ENCODE measurements around the gene DDX1.

DDX1 gene

DNA sequence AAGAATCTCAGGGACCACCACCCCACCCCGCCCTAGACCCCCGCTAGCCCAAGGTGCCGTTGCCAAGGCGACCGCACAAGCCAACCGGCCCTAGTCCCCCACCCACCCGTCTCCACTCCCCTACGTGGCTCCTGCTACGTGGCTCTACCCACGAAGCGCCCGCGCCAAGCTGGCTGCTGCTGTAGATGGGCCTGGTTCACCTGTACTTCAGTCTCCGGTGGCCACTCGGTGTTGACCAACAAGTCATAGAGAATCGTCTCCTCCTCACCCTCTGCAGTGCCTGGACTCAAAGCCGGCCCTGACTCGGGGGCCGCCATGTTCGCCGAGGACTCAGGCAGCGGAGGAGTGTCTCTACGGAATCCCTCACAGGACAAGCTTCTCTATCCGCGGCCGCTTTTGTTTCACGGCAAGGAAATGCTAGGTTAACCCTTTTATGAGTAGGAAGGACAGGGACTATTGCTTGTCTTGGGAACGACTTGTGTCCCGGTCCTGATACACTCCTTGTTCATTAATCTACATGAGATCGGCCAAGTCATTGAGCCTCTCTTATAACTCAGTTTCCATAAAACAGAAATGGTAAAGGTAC is 30.6 kb upstream of the DDX1 start, which contains the start of gene NBAS:
Gene NBAS (minus strand): TSS at position 347 of the 586 bp plus-strand sequence. CDS start 30 bp downstream, at position 317.
- no peak within 1 kb of the TSS for H2BK12ac ChIP-seq (ENCODE audit: low read length)
- peak within 1 kb of the TSS; percentile 29 for H2AK5ac ChIP-seq (ENCODE audit: low read length)
- H3K4me3 ChIP-seq (ENCODE audit: low read depth, low read length) = peak within 1 kb of the TSS; percentile 99
- H3K14ac ChIP-seq (ENCODE audit: low read length) = peak within 1 kb of the TSS; percentile 93
- H2AFZ ChIP-seq (ENCODE audit: insufficient read depth, low read length, poor library complexity) = peak within 1 kb of the TSS; percentile 77
- peak within 1 kb of the TSS; percentile 97 for H3K4me2 ChIP-seq (ENCODE audit: low read length)
- H3K36me3 ChIP-seq (ENCODE audit: control insufficient read depth in 1 of 2, insufficient read depth in 2 of 2, low read length in 2 of 2) = no peaks in the 10 kb centered on the region
- peaks cover 6% of the 10 kb centered on the region for H3K79me2 ChIP-seq (ENCODE audit: control insufficient read depth, insufficient read depth, low read length, poor library complexity)
- H3K4ac ChIP-seq (ENCODE audit: low read depth, low read length) = peak within 1 kb of the TSS; percentile 56
- H2BK5ac ChIP-seq (ENCODE audit: low read depth, low read length, poor library complexity) = no peak within 1 kb of the TSS
- peak within 1 kb of the TSS; percentile 83 for H4K12ac ChIP-seq (ENCODE audit: low read depth, low read length)
- H3K27ac ChIP-seq (ENCODE audit: low read depth, low read length) = no peak within 1 kb of the TSS
- peak within 1 kb of the TSS; percentile 70 for H3K18ac ChIP-seq (ENCODE audit: low read length)
- H3K4me1 ChIP-seq (ENCODE audit: control insufficient read depth in 1 of 2, insufficient read depth in 2 of 2, low read length in 2 of 2) = no peaks in the 10 kb centered on the region
- H4K8ac ChIP-seq (ENCODE audit: low read depth, low read length) = peak within 1 kb of the TSS; percentile 97
- H3K23ac ChIP-seq (ENCODE audit: low read length) = no peak within 1 kb of the TSS
- H3K79me1 ChIP-seq (ENCODE audit: low read length) = peaks cover 7% of the 10 kb centered on the region
- peak within 1 kb of the TSS; percentile 65 for H2BK120ac ChIP-seq (ENCODE audit: insufficient read depth, low read length, poor library complexity)
- H4K91ac ChIP-seq (ENCODE audit: low read depth, low read length) = peak within 1 kb of the TSS; percentile 72
- H3K9ac ChIP-seq (ENCODE audit: low read length) = peak within 1 kb of the TSS; percentile 94
- H3K9me3 ChIP-seq (ENCODE audit: insufficient read depth, low read depth, low read length) = no peaks in the 10 kb centered on the region
- H3K27me3 ChIP-seq (ENCODE audit: insufficient read depth, low read length) = no peaks in the 10 kb centered on the region
- peak; percentile 78 to 90 for DNase-seq
- WGBS (ENCODE audit: extremely low coverage, insufficient coverage, insufficient read length) = no CpG with 5 or more reads among the region's 30 CpGs

GRCh38 chr2:15561574-15562344 is 29.9 kb upstream of the DDX1 start:
- peak; percentile 6 to 49 for DNase-seq
- Histone ChIP-seq H3K9ac (ENCODE audit: low read length) (no peak overlapping the region), H3K27ac (ENCODE audit: low read depth, low read length) (no peak overlapping the region), H2AK5ac (ENCODE audit: low read length) (no peak overlapping the region), H2AFZ (ENCODE audit: insufficient read depth, low read length, poor library complexity) (peak overlapping the region; percentile 77), H2BK12ac (ENCODE audit: low read length) (no peak overlapping the region), H3K18ac (ENCODE audit: low read length) (no peak overlapping the region), H3K14ac (ENCODE audit: low read length) (peak overlapping the region; percentile 73), H3K4ac (ENCODE audit: low read depth, low read length) (peak overlapping the region; percentile 56), H2BK120ac (ENCODE audit: insufficient read depth, low read length, poor library complexity) (peak overlapping the region; percentile 61), H3K79me2 (ENCODE audit: control insufficient read depth, insufficient read depth, low read length, poor library complexity) (peaks cover 6% of the 10 kb centered on the region), H3K79me1 (ENCODE audit: low read length) (peaks cover 7% of the 10 kb centered on the region), H3K4me1 (ENCODE audit: control insufficient read depth in 1 of 2, insufficient read depth in 2 of 2, low read length in 2 of 2) (no peaks in the 10 kb centered on the region), H3K36me3 (ENCODE audit: control insufficient read depth in 1 of 2, insufficient read depth in 2 of 2, low read length in 2 of 2) (no peaks in the 10 kb centered on the region), H3K4me2 (ENCODE audit: low read length) (peak overlapping the region; percentile 31), H4K8ac (ENCODE audit: low read depth, low read length) (peak overlapping the region; percentile 90), H3K9me3 (ENCODE audit: insufficient read depth, low read depth, low read length) (no peaks in the 10 kb centered on the region), H4K91ac (ENCODE audit: low read depth, low read length) (peak overlapping the region; percentile 61), H3K23ac (ENCODE audit: low read length) (no peak overlapping the region), H2BK5ac (ENCODE audit: low read depth, low read length, poor library complexity) (no peak overlapping the region), H3K4me3 (ENCODE audit: low read depth, low read length) (no peak overlapping the region), H3K27me3 (ENCODE audit: insufficient read depth, low read length) (no peaks in the 10 kb centered on the region), H4K12ac (ENCODE audit: low read depth, low read length) (peak overlapping the region; percentile 76)
- WGBS (ENCODE audit: extremely low coverage, insufficient coverage, insufficient read length) = no CpG with 5 or more reads among the region's 13 CpGs

DNA sequence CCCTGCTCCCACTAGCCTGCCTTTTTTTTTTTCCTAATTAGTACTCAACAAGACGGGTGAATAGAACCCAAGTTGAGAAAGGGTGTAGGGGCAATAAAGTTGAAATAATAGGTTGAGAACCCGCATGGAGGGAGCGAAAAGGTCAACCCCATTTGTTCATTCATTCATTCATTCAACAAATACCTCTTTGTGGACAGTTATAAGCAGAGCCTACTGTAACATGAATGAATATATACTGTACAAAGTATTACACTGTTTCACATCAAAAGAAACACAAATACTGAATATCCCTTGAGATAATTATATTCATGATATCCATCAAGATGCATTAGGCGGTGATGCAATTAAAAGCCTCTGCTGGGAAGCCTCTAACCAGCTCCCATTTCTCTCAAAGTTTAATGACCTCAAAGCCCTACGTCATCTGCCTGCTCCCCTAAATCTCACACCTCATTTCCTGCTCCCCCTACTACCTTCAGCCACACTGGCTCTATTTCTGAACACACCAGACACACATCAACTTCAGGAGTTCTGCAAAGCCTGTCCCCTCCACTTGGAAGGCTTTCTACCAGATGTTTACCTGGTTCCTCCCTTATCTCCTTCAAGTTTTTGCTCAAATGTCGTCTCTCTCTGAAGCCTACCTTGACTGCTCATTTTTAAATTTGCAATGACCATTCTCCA is 29.2 kb upstream of the DDX1 start:
- Histone ChIP-seq H2BK120ac (ENCODE audit: insufficient read depth, low read length, poor library complexity) (no peak overlapping the region), H3K18ac (ENCODE audit: low read length) (no peak overlapping the region), H3K27ac (ENCODE audit: low read depth, low read length) (no peak overlapping the region), H2AK5ac (ENCODE audit: low read length) (no peak overlapping the region), H4K12ac (ENCODE audit: low read depth, low read length) (no peak overlapping the region), H3K14ac (ENCODE audit: low read length) (no peak overlapping the region), H2BK12ac (ENCODE audit: low read length) (no peak overlapping the region), H3K9me3 (ENCODE audit: insufficient read depth, low read depth, low read length) (no peaks in the 10 kb centered on the region), H3K23ac (ENCODE audit: low read length) (no peak overlapping the region), H3K9ac (ENCODE audit: low read length) (no peak overlapping the region), H3K4me3 (ENCODE audit: low read depth, low read length) (no peak overlapping the region), H2AFZ (ENCODE audit: insufficient read depth, low read length, poor library complexity) (no peak overlapping the region), H3K79me2 (ENCODE audit: control insufficient read depth, insufficient read depth, low read length, poor library complexity) (peaks cover 6% of the 10 kb centered on the region), H3K79me1 (ENCODE audit: low read length) (peaks cover 7% of the 10 kb centered on the region), H3K36me3 (ENCODE audit: control insufficient read depth in 1 of 2, insufficient read depth in 2 of 2, low read length in 2 of 2) (no peaks in the 10 kb centered on the region), H3K4me1 (ENCODE audit: control insufficient read depth in 1 of 2, insufficient read depth in 2 of 2, low read length in 2 of 2) (no peaks in the 10 kb centered on the region), H3K27me3 (ENCODE audit: insufficient read depth, low read length) (no peaks in the 10 kb centered on the region), H4K8ac (ENCODE audit: low read depth, low read length) (no peak overlapping the region), H2BK5ac (ENCODE audit: low read depth, low read length, poor library complexity) (no peak overlapping the region), H4K91ac (ENCODE audit: low read depth, low read length) (no peak overlapping the region), H3K4me2 (ENCODE audit: low read length) (no peak overlapping the region), H3K4ac (ENCODE audit: low read depth, low read length) (no peak overlapping the region)
- no CpG with 5 or more reads among the region's 6 CpGs for WGBS (ENCODE audit: extremely low coverage, insufficient coverage, insufficient read length)
- no peak for DNase-seq

DNA sequence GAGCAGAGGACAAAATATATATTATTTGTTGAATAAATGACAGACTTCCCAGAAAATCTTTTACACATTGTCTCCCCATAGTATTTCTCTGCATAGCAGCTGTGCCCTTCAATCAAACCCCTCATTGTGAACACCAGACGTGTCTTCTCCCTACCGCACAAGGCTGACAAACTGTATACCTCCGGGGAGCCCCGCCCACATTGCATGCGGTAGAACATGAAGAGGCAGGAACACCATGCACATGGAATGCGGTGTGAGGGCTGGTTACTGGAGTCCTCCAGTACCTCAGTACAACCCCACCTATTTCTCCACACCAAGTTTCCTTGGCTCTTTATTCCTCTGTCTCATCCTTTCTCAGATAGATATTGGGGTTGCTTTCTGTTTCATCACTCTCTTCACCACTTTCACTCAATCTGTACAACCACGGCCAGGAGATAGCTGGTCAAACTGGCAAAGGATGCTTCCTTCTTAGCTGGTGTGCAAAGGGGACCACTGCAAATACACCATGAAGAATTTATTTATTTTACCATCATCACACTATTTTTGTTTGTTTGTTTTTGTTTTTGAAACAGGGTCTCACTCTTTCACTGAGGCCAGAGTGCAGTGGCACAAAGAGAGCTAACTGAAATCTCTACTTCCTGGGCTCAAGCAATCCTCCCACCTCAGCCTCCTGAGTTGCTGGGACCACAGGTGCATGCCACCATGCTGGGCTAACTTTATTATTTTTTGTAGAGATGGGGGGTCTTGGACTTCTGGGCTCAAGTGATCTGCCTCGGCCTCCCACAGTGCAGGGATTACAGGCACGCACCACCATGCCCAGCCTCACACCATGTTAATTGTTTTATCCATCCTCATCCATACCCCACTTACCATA is 28.2 kb upstream of the DDX1 start:
- WGBS (ENCODE audit: extremely low coverage, insufficient coverage, insufficient read length) = no CpG with 5 or more reads among the region's 9 CpGs
- H3K23ac ChIP-seq (ENCODE audit: low read length) = no peak overlapping the region
- peaks cover 7% of the 10 kb centered on the region for H3K79me1 ChIP-seq (ENCODE audit: low read length)
- no peak overlapping the region for H3K4me3 ChIP-seq (ENCODE audit: low read depth, low read length)
- no peaks in the 10 kb centered on the region for H3K27me3 ChIP-seq (ENCODE audit: insufficient read depth, low read length)
- H4K12ac ChIP-seq (ENCODE audit: low read depth, low read length) = no peak overlapping the region
- no peak overlapping the region for H2BK5ac ChIP-seq (ENCODE audit: low read depth, low read length, poor library complexity)
- no peak overlapping the region for H2BK12ac ChIP-seq (ENCODE audit: low read length)
- peak overlapping the region; percentile 44 for H3K9ac ChIP-seq (ENCODE audit: low read length)
- H3K4me1 ChIP-seq (ENCODE audit: control insufficient read depth in 1 of 2, insufficient read depth in 2 of 2, low read length in 2 of 2) = no peaks in the 10 kb centered on the region
- no peaks in the 10 kb centered on the region for H3K9me3 ChIP-seq (ENCODE audit: insufficient read depth, low read depth, low read length)
- no peak overlapping the region for H4K8ac ChIP-seq (ENCODE audit: low read depth, low read length)
- no peak overlapping the region for H4K91ac ChIP-seq (ENCODE audit: low read depth, low read length)
- no peak overlapping the region for H3K18ac ChIP-seq (ENCODE audit: low read length)
- H3K4ac ChIP-seq (ENCODE audit: low read depth, low read length) = no peak overlapping the region
- H2AFZ ChIP-seq (ENCODE audit: insufficient read depth, low read length, poor library complexity) = no peak overlapping the region
- peaks cover 6% of the 10 kb centered on the region for H3K79me2 ChIP-seq (ENCODE audit: control insufficient read depth, insufficient read depth, low read length, poor library complexity)
- DNase-seq = no peak
- H2BK120ac ChIP-seq (ENCODE audit: insufficient read depth, low read length, poor library complexity) = no peak overlapping the region
- no peak overlapping the region for H3K27ac ChIP-seq (ENCODE audit: low read depth, low read length)
- no peak overlapping the region for H3K4me2 ChIP-seq (ENCODE audit: low read length)
- no peaks in the 10 kb centered on the region for H3K36me3 ChIP-seq (ENCODE audit: control insufficient read depth in 1 of 2, insufficient read depth in 2 of 2, low read length in 2 of 2)
- H3K14ac ChIP-seq (ENCODE audit: low read length) = no peak overlapping the region
- H2AK5ac ChIP-seq (ENCODE audit: low read length) = no peak overlapping the region

Data from trophoblast cell (in vitro differentiated cells and primary cell).